Measurements from ENCODE around the gene LAD1.

GRCh38 chr1:201395936-201396335, 3.2 kb downstream of the LAD1 start:
- TF ChIP-seq CTCF (IDR thresholded peaks at IDR 0.05) (no peak), ZFX (IDR thresholded peaks at IDR 0.05; ENCODE audit: borderline replicate concordance) (no peak)

Measured in 22Rv1 (cell line).